H1 (cell line): Measurements from ENCODE around the gene UCMA. TPM values are rescaled to one million over a fixed set of nuclear protein-coding genes. Genes with fewer than 3 reads are reported as not detected.

Experiments
- CTCF ChIA-PET: fragments of 300-600 bp; sonication (Branson Sonifier 250); formaldehyde crosslinking; loops from one replicate; lab custom pipeline; 2021; ENCODE audit not compliant: partially characterized antibody; lab: Charles Lee
- POLR2A ChIA-PET: fragments of 300-600 bp; sonication (Branson Sonifier 250); formaldehyde crosslinking; loops from one replicate; lab custom pipeline; 2021; ENCODE audit warnings: inconsistent platforms; ENCODE audit not compliant: partially characterized antibody; lab: Charles Lee
- DNase-seq, 2 experiments: peaks; one replicate each; pipeline versions ENCODE4 v3.0.0 to v3.0.0-alpha.2; 2010 to 2022; ENCODE audit warnings: low spot score in 2 of 2, low read depth in 1 of 2, mixed read lengths in 1 of 2
- FAIRE-seq: peaks from 2 replicates; lab custom pipeline; 2011; peaks lifted over from hg19 to GRCh38; lab: Jason Lieb, UNC
- H2AFZ ChIP-seq: 2 replicates; pipeline ENCODE4 v1.8.1; 2012; ENCODE audit warnings: low read length, inconsistent platforms
- H2AK5ac ChIP-seq: 2 replicates; pipeline ENCODE4 v1.6.1; 2013; ENCODE audit warnings: low read depth, low read length
- H2BK120ac ChIP-seq: replicated peaks from 2 replicates; pipeline ENCODE3; 2013; ENCODE audit warnings: low read depth, low read length, inconsistent platforms
- H2BK12ac ChIP-seq: 2 replicates; pipeline ENCODE4 v1.6.1; 2013; ENCODE audit warnings: low read depth, low read length
- H2BK15ac ChIP-seq: 2 replicates; pipeline ENCODE4 v1.6.1; 2013; ENCODE audit warnings: low read length
- H2BK20ac ChIP-seq: 2 replicates; pipeline ENCODE4 v1.6.1; 2013; ENCODE audit warnings: low read length
- H2BK5ac ChIP-seq: 2 replicates; pipeline ENCODE4 v1.6.1; 2013; ENCODE audit warnings: low read depth, low read length
- H3K14ac ChIP-seq: 2 replicates; pipeline ENCODE4 v1.6.1; 2013; ENCODE audit warnings: inconsistent platforms; ENCODE audit not compliant: insufficient read length
- H3K18ac ChIP-seq: 2 replicates; pipeline ENCODE4 v1.6.1; 2013; ENCODE audit warnings: low read length; ENCODE audit errors: extremely low read depth
- H3K23ac ChIP-seq: 2 replicates; pipeline ENCODE4 v1.6.1; 2013; ENCODE audit warnings: inconsistent platforms; ENCODE audit not compliant: insufficient read length
- H3K23me2 ChIP-seq: 2 replicates; pipeline ENCODE4 v1.6.1; 2013; ENCODE audit warnings: low read depth, low read length
- H3K27ac ChIP-seq: 2 replicates; pipeline ENCODE4 v1.6.1; 2011; ENCODE audit warnings: low read depth, low read length, inconsistent platforms
- H3K27me3 ChIP-seq, 4 experiments: replicated peaks in 1 of 4; 1 replicate in 1 of 4; 2 replicates in 3 of 4; pipeline versions ENCODE4 v1.6.1 to v1.8.1; 2011 to 2013; ENCODE audit warnings: low read length in 3 of 4, mild to moderate bottlenecking in 3 of 4, inconsistent platforms in 2 of 4, mixed read lengths in 2 of 4, moderate library complexity in 1 of 4; ENCODE audit not compliant: control insufficient read depth in 3 of 4, insufficient read depth in 3 of 4; ENCODE audit errors: extremely low read depth in 1 of 4
- H3K36me3 ChIP-seq, 4 experiments: 2 replicates each; pipeline versions ENCODE4 v1.6.1 to v1.8.1; 2011 to 2013; ENCODE audit warnings: mild to moderate bottlenecking in 4 of 4, low read length in 3 of 4, moderate library complexity in 2 of 4, control low read depth in 1 of 4, inconsistent platforms in 1 of 4; ENCODE audit not compliant: insufficient read depth in 4 of 4, control insufficient read depth in 2 of 4
- H3K4ac ChIP-seq: replicated peaks from 2 replicates; pipeline ENCODE3; 2013; ENCODE audit warnings: low read length, low read depth, mixed read lengths, inconsistent platforms; ENCODE audit not compliant: insufficient read length
- H3K4me1 ChIP-seq, 4 experiments: replicated peaks in 1 of 4; 1 replicate in 1 of 4; 2 replicates in 3 of 4; pipeline versions ENCODE4 v1.6.1 to v1.8.1; 2011 to 2013; ENCODE audit warnings: low read length in 3 of 4, inconsistent platforms in 2 of 4, mixed read lengths in 1 of 4; ENCODE audit not compliant: insufficient read depth in 4 of 4, control insufficient read depth in 3 of 4
- H3K4me2 ChIP-seq, 2 experiments: 2 replicates each; pipeline versions ENCODE4 v1.6.1 to v1.8.1; 2011 to 2013; ENCODE audit warnings: low read depth in 2 of 2, low read length in 2 of 2, control low read depth in 1 of 2, inconsistent platforms in 1 of 2, mild to moderate bottlenecking in 1 of 2; ENCODE audit not compliant: insufficient read depth in 1 of 2
- H3K4me3 ChIP-seq, 4 experiments: fragments of 200-600, 300-600 bp in 1 of 4; sonication (generic), shearing (Covaris generic), sonication (Bioruptor Twin) in 1 of 4; 2 replicates each; pipeline versions ENCODE4 v1.5.1 to v1.8.1; 2011 to 2016; ENCODE audit warnings: low read length in 4 of 4, low read depth in 3 of 4, control low read depth in 2 of 4, inconsistent platforms in 2 of 4, mild to moderate bottlenecking in 2 of 4, mixed read lengths in 1 of 4, moderate library complexity in 1 of 4; ENCODE audit not compliant: insufficient read depth in 2 of 4; ENCODE audit errors: extremely low read depth in 1 of 4
- H3K56ac ChIP-seq: replicated peaks from 2 replicates; pipeline ENCODE3; 2013; ENCODE audit warnings: low read depth, mild to moderate bottlenecking, mixed read lengths, low read length, inconsistent platforms; ENCODE audit not compliant: insufficient read length
- H3K79me1 ChIP-seq: 2 replicates; pipeline ENCODE4 v1.6.1; 2013; ENCODE audit warnings: low read depth, low read length, control low read depth
- H3K79me2 ChIP-seq, 2 experiments: 2 replicates each; pipeline versions ENCODE4 v1.6.1 to v1.8.1; 2012 to 2013; ENCODE audit warnings: low read length in 2 of 2, mild to moderate bottlenecking in 2 of 2, inconsistent platforms in 1 of 2; ENCODE audit not compliant: insufficient read depth in 2 of 2, control insufficient read depth in 1 of 2
- H3K9ac ChIP-seq, 4 experiments: replicated peaks in 1 of 4; 1 replicate in 1 of 4; 2 replicates in 3 of 4; pipeline versions ENCODE4 v1.6.1 to v1.8.1; 2011 to 2013; ENCODE audit warnings: low read depth in 3 of 4, low read length in 3 of 4, control low read depth in 2 of 4, mild to moderate bottlenecking in 2 of 4, moderate library complexity in 2 of 4, inconsistent platforms in 1 of 4; ENCODE audit errors: extremely low read depth in 1 of 4
- H3K9me3 ChIP-seq, 2 experiments: 2 replicates each; pipeline versions ENCODE4 v1.6.1 to v1.8.1; 2012 to 2013; ENCODE audit warnings: mild to moderate bottlenecking in 2 of 2, moderate library complexity in 2 of 2, control low read depth in 1 of 2, inconsistent platforms in 1 of 2, low read depth in 1 of 2, low read length in 1 of 2, mixed read lengths in 1 of 2; ENCODE audit not compliant: insufficient read depth in 2 of 2
- H4K20me1 ChIP-seq, 2 experiments: replicated peaks in 1 of 2; 2 replicates each; pipeline versions ENCODE3 to v1.8.1; 2011 to 2013; ENCODE audit warnings: inconsistent platforms in 2 of 2, low read length in 2 of 2, mild to moderate bottlenecking in 1 of 2; ENCODE audit not compliant: insufficient read depth in 2 of 2, control insufficient read depth in 1 of 2
- H4K5ac ChIP-seq: 2 replicates; pipeline ENCODE4 v1.6.1; 2013; ENCODE audit warnings: low read length, low read depth, mixed read lengths, inconsistent platforms; ENCODE audit not compliant: insufficient read length
- H4K8ac ChIP-seq: 2 replicates; pipeline ENCODE4 v1.8.0; 2013; ENCODE audit warnings: mild to moderate bottlenecking, moderate library complexity, low read length, inconsistent platforms; ENCODE audit not compliant: insufficient read depth; ENCODE audit errors: extremely low read depth
- H4K91ac ChIP-seq: replicated peaks from 2 replicates; pipeline ENCODE3; 2013; ENCODE audit warnings: low read length, mixed read lengths, inconsistent platforms; ENCODE audit not compliant: insufficient read length
- ATF2 ChIP-seq: IDR thresholded peaks from 2 replicates; pipeline ENCODE4 v1.6.1; 2012; ENCODE audit warnings: low read length, inconsistent platforms
- CBX8 ChIP-seq: fragments of 300-800, 300-1000 bp; sonication (generic); IDR thresholded peaks from 2 replicates; pipeline ENCODE4 v1.7.1; 2016; ENCODE audit warnings: low read depth, low read length, borderline replicate concordance
- EGR1 ChIP-seq: IDR thresholded peaks from 2 replicates; pipeline ENCODE4 v1.6.1; 2011; ENCODE audit warnings: low read depth, low read length, borderline replicate concordance
- EP300 ChIP-seq, 2 experiments: IDR thresholded peaks; 1 replicate in 1 of 2; 2 replicates in 1 of 2; pipeline ENCODE4 v1.6.1; 2011 to 2012; ENCODE audit warnings: low read depth in 2 of 2, low read length in 2 of 2, mild to moderate bottlenecking in 2 of 2, borderline replicate concordance in 1 of 2, inconsistent platforms in 1 of 2, moderate library complexity in 1 of 2
- KDM4A ChIP-seq: IDR thresholded peaks from one replicate; pipeline ENCODE4 v1.7.1; 2012; ENCODE audit warnings: low read depth, mild to moderate bottlenecking, moderate library complexity, low read length, inconsistent platforms; ENCODE audit not compliant: severe bottlenecking
- PHF8 ChIP-seq: fragments of 200-600 bp; sonication (generic); conservative IDR thresholded peaks from 2 replicates; pipeline ENCODE4 v1.7.1; 2012; ENCODE audit warnings: low read depth, mild to moderate bottlenecking, inconsistent platforms, low read length, moderate library complexity
- RXRA ChIP-seq: IDR thresholded peaks from 2 replicates; pipeline ENCODE4 v1.6.1; 2011; ENCODE audit warnings: low read depth, mild to moderate bottlenecking, low read length, moderate library complexity; ENCODE audit not compliant: insufficient read depth
- SIN3A ChIP-seq, 2 experiments: IDR thresholded peaks in 1 of 2; conservative IDR thresholded peaks in 1 of 2; 2 replicates each; pipeline ENCODE4 v1.6.1; 2011 to 2012; ENCODE audit warnings: low read length in 2 of 2, improper control_type of control experiment in 1 of 2, low read depth in 1 of 2, mild to moderate bottlenecking in 1 of 2
- SIX5 ChIP-seq: IDR thresholded peaks from 2 replicates; pipeline ENCODE4 v1.6.1; 2011; ENCODE audit warnings: mild to moderate bottlenecking, low read depth, low read length
- SUZ12 ChIP-seq: fragments of 200-600 bp; sonication (generic); IDR thresholded peaks from 2 replicates; pipeline ENCODE4 v1.6.1; 2012; ENCODE audit warnings: mild to moderate bottlenecking, inconsistent platforms, low read length, moderate library complexity, mixed read lengths
- TEAD4 ChIP-seq: IDR thresholded peaks from 2 replicates; pipeline ENCODE4 v1.6.1; 2012; ENCODE audit warnings: low read depth, low read length, inconsistent platforms, mixed read lengths
- YY1 ChIP-seq: IDR thresholded peaks from 2 replicates; pipeline ENCODE4 v1.6.1; 2011; ENCODE audit warnings: low read depth, mild to moderate bottlenecking, low read length
- WGBS, 2 experiments: shearing (Covaris generic) in 1 of 2; methylation state at CpG; one replicate each; pipeline versions ENCODE4 v1.1.6 to v1.1.7; 2013 to 2015; ENCODE audit warnings: low lambda C conversion rate in 2 of 2, mixed read lengths in 2 of 2, inconsistent platforms in 1 of 2, low coverage in 1 of 2, missing lambda C conversion rate in 1 of 2; ENCODE audit not compliant: insufficient replicate concordance in 2 of 2, insufficient coverage in 1 of 2, insufficient read length in 1 of 2; ENCODE audit errors: extremely low coverage in 1 of 2, missing lambda C conversion rate in 1 of 2; 5-methylcytosine and 5-hydroxymethylcytosine counted together
- polyA plus RNA-seq, 7 experiments: library from polyadenylated mRNA; depleted of rRNA in 3 of 7; stranded (reverse) in 5 of 7; unstranded in 2 of 7; fragments of >200 nt in 5 of 7; fragments of 200-250 nt in 2 of 7; gene quantifications; 1 replicate in 5 of 7; 2 replicates in 1 of 7; 4 replicates in 1 of 7; pipeline versions ENCODE4 v1.2.1 to v1.2.3, GENCODE V29; 2011 to 2013; ENCODE audit warnings: missing spikeins in 2 of 7, mixed read lengths in 2 of 7
- total RNA-seq: library from RNA; stranded (reverse); fragmentation: NEBNext Ultra II Directional; extraction: Animal tissue kit (Norgen Biotek cat#: 25700); gene quantifications from 2 replicates; pipeline ENCODE4 v1.2.1, GENCODE V29; 2021

The UCMA gene
- total and polyA plus RNA-seq, 2 of the 8 experiments (the other 6 are each of a cell fraction or from before 2014, with no cell fraction given), result 1.2 to 4.6 TPM

DNA sequence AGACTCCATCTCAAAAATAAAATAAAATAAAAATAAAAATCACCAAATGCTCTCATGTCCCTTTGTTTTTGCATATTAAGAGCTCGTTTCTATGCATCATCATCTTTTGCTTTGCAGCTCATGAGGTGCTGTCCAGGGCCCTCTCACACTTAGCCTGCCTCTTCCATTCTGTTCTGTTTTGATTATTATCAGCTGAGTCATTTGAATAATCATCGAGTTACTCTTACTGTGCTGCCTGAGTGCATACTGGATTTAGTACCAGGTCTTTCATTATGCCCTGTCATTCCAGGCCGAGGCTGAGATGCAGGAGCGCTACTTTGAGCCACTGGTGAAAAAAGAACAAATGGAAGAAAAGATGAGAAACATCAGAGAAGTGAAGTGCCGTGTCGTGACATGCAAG, 33.0 kb downstream of the UCMA start:
- DNase-seq (no peak), FAIRE-seq (no peak)
- Histone ChIP-seq H4K5ac (no peak overlapping the region), H3K18ac (no peak overlapping the region), H3K56ac (no peak overlapping the region), H3K9ac (no peak overlapping the region), H2AFZ (no peak overlapping the region), H4K8ac (no peak overlapping the region), H3K36me3 (peaks cover 37 to 90% (median 65%) of the 10 kb centered on the region in 4 experiments), H3K14ac (no peak overlapping the region), H3K4ac (no peak overlapping the region), H2BK20ac (no peak overlapping the region), H4K20me1 (peaks cover 0 to 6% of the 10 kb centered on the region in 2 experiments), H2AK5ac (no peak overlapping the region), H2BK5ac (no peak overlapping the region), H3K4me3 (no peak overlapping the region), H3K23me2 (no peaks in the 10 kb centered on the region), H3K79me1 (no peaks in the 10 kb centered on the region), H3K27ac (no peak overlapping the region), H2BK120ac (no peak overlapping the region), H3K9me3 (no peaks in the 10 kb centered on the region), H3K27me3 (no peaks in the 10 kb centered on the region; a peak in 1 of 7 replicates), H2BK12ac (no peak overlapping the region), H2BK15ac (no peak overlapping the region), H3K4me1 (no peaks in the 10 kb centered on the region), H4K91ac (no peak overlapping the region), H3K4me2 (no peak overlapping the region), H3K23ac (no peak overlapping the region), H3K79me2 (no peaks in the 10 kb centered on the region)
- ChIA-PET CTCF (no interaction called here), POLR2A (interaction anchor here (0.6 to 1.0 kb wide), 2 partner anchors 101 to 301 kb away, joined by 3 read pairs; no protein-coding TSS in a partner anchor)
- 94% methylated on average over 6 of the region's 6 CpGs; no CpG with 5 or more reads in 1 of the 2 experiments for WGBS, 2 experiments
- TF ChIP-seq CBX8, result no peak
- no peak for TF ChIP-seq RXRA
- no peak for TF ChIP-seq SUZ12
- no peak for TF ChIP-seq TEAD4
- TF ChIP-seq EP300 (IDR thresholded peaks at IDR 0.05; ENCODE audit: borderline replicate concordance in 1 of 2, low read depth in 2 of 2, low read length in 2 of 2), result no peak
- no peak for TF ChIP-seq PHF8
- no peak for TF ChIP-seq SIN3A (conservative IDR thresholded peaks at IDR 0.05 in 1 of 2, IDR thresholded peaks at IDR 0.05 in 1 of 2; ENCODE audit: low read depth in 1 of 2, low read length in 2 of 2)
- TF ChIP-seq YY1, result no peak
- no peak for TF ChIP-seq EGR1
- no peak for TF ChIP-seq KDM4A
- no peak for TF ChIP-seq ATF2
- TF ChIP-seq SIX5, result no peak
